ENCODE results near the gene KIF5B. TPM values are rescaled to one million over a fixed set of nuclear protein-coding genes. Genes with fewer than 3 reads are reported as not detected.

Gene KIF5B
- total RNA-seq (2022; extraction: Qiagen RNA extraction): 53.8 to 70.9 TPM (median 66.9 TPM) in 5 replicates

DNA sequence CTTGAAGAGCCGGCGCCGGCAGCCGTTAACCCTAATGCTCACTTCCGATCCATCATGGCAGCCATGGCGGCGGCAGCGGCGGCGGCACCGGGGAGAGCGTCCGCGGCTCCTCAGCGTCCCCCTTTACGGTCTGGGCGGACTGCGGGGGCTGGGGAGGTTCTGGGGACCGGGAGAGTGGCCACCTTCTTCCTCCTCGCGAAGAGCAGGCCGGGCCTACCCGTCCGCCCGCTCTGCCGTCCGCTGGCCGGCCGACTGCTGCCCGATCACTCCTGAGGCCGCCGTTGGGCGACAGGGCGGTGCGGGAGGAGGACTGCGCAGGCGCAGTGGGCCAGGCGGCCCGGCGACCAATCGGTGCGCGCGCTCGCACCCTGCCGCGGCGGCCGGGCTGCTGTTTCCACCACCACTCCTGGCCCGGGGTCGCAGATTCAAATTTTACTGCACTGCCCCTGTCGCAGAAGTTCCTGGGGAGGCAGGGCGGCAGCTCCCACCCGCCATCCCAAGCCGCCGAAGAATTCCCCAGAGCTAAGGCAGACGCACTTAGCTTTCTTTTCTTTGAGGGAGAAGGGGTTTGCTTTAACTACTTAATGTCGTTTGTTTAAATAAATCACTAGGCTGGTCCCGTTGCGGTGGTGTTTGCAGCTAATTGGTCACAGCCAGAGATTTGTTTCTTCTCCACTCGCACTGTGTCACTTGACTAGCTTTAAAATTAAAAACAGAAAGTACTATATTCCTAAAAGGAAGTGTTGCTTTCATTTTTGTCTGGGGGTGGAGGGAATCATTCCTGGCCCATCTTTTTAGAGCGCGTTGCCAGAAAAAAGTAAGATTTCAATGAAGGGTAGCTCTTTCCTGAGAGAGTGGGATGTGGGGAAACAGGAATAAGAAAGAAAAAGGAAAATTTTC lies at the start of gene KIF5B:
Gene KIF5B, minus strand, starts transcription at position 290 of the 900 bp plus-strand sequence. CDS start 452 bp downstream, outside the sequence.

Other genes with a start within 250 kb of the KIF5B start
- 21.6 to 24.3 TPM (median 22.2 TPM) in 5 replicates for gene ARHGAP12, start 127.6 kb downstream of the KIF5B start, total RNA-seq (2022; extraction: Qiagen RNA extraction)

Measured in A549 treated with Mapracorat at 1 μM for 4 hours (cell line).